WI38 (cell line): ENCODE measurements around the gene TBX21.
A peak's percentile ranks its signal among the peaks of the same experiment; 100 is the strongest.

Experiments
- H3K4me3 ChIP-seq: 2 replicates; pipeline ENCODE4 v1.5.1; 2011; ENCODE audit warnings: low read depth, mild to moderate bottlenecking, control low read depth, low read length
- CTCF ChIP-seq: IDR thresholded peaks from 2 replicates; pipeline ENCODE4 v1.5.1; 2012; ENCODE audit warnings: low read depth, mild to moderate bottlenecking, control low read depth, low read length

TBX21 gene

DNA sequence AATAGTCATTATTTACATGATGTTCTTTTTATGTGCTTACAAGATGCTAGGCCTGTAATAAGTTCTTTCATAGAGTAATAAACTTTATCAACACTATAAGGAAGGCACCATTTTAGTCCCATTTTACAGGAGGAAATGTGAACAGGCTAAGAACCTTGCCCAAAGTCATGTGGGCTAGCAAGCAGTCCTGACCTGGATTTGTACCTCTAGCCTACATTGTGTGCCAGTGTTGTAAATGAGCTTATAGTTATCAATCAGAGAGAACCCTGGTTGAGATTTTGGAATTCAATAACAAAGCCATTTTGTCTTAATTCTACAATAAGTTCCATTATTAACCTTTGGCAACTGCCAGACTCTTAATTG is 45.7 kb upstream of the TBX21 start:
- TF ChIP-seq CTCF: no peak
- H3K4me3 ChIP-seq: no peak overlapping the region

GRCh38 chr17:47687748-47688147 is 45.3 kb upstream of the TBX21 start:
- TF ChIP-seq CTCF: no peak
- no peak overlapping the region for H3K4me3 ChIP-seq

DNA sequence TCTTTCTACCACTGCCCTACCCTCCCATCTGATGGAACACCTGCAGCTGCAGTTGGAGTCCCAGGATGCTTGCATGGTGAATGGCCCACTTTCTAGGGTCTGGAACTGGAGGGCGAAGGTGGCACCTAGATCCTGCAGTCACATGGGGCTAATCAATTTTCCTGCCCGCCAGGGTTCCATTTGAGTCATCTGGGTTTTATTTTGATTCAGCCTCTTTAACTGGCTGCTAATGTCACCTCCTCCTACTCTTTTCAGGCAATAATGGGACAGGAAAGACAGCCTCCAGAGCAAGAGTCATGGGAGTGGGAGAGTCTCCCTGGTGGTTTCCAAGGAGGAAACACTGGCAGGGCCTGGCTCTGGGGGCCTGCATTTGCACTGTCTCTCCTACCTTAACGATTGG is 42.9 kb upstream of the TBX21 start:
- no peak for TF ChIP-seq CTCF

GRCh38 chr17:47692137-47692894 is 40.7 kb upstream of the TBX21 start:
- no peak for TF ChIP-seq CTCF
- no peak overlapping the region for H3K4me3 ChIP-seq

More for the DNA sequence above, 42.9 kb upstream of the TBX21 start:
- H3K4me3 ChIP-seq: no peak overlapping the region

DNA sequence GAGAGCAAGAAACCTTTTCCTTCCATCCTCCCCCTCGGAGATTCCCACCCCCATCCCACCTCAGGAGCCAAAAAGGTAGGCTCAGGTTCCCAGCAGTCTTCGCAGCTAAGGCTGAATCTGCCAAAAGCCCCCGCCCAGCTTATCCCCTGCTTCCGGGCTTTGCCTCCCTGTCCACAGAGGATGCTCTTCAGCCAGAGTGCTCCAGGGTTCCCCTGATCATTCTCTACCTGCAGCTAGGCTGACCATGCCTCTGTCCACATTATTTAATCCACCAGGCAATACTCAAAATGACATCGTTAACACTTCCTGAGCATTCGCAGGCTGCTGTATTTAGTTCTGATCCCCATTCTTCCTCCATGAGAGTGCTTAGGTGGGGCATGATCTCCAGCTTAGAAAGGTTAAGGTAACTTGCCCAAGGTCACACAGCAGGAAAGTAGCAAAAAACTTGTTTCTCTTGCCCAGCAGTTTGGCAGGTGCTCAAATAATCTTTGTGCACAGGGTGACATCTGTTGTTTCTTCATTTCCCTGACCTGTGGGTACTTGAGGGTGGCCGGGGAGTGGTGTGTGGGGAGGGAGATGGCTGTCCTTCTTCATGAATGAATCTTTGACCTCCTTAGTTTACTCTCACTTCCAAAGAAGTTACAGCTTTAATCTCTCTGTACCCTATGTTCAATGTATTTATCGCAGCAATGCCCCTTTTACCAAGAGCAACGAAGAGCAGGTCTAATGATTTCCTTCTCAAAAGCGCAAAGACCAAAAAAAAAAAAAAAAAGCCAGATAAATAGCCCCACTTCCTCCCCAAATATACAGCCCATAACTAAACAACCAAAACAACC is 39.9 kb upstream of the TBX21 start:
- TF ChIP-seq CTCF: no peak
- peak overlapping the region; percentile 70 for H3K4me3 ChIP-seq

DNA sequence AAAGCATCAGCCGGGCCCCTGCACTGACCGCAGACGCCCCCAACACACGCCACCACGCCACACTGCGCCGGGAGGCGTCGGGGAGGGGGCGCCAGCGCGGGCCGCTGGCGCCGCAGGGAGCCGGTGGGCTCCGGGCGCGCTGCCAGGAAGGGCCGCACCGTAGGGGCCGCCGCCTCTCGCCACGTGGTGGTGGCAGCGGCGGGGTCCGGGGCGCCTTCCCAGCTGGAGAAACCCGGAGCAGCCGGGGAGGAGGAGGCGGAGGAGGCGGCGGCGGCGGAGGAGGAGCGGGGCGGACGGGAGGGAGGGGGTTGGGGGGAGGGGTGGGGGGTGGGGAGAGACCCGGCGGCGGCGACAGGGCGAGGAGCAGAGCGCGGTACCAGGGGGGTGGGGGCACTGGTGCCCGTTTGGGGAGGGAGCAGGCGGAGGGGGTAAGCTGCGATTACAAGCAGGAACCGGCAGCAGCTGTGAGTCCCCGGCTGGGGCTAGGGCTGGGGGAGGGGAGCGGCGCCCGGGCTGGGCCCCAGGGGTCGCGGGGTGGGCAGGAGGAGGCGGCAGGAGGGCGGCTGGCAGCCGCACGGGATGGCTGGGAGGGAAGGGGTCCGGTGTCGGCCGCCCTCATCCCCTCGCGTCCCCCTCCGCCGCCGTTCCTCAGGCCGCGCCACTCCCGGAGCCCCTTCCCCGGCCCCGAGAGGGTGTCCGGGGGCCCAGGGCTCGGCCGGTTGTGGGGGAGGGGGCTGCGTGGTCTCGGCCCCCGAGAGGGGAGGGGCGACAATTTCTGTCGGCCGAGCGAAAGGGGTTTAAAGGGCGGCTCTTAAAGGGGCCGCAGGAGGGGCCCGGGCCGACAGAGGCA is 39.1 kb upstream of the TBX21 start, which contains the start of gene TBKBP1:
TBKBP1 (plus strand) TSS at position 431 of the 850 bp plus-strand sequence. CDS start 1,952 bp downstream, outside the sequence.
- peak within 1 kb of the TSS; percentile 70 for H3K4me3 ChIP-seq
- no peak for TF ChIP-seq CTCF
